Measurements from ENCODE around the gene ARHGEF2. TPM values are rescaled to one million over a fixed set of nuclear protein-coding genes. Genes with fewer than 3 reads are reported as not detected.

Gene ARHGEF2
- total and polyA plus RNA-seq, 10 of the 15 experiments (the other 5 are each of a cell fraction or from before 2014, with no cell fraction given): 8.1 to 113 (median 69.9) TPM

DNA sequence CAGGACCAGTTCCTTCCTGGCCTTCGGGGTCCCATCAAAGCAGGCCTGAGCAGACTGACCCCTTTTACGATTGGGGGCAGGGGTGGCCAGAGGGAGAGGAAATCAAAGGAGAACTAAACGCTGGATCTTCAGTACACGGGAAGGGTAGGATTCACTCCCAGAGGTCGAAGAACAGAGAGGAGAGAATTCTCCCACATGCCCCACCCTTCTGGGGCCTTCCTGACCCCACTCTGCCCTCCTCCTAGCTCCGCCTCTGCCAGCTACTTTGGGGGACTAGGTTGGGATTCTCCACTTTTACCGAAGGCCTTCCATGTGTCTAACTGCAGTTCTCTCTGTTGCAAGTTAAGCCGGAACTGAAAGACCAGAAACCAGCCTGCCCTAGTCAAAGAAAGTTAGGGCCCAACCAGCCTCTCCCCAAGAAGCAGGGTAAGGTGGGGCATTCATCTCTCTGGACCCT is 654 bp upstream of the ARHGEF2 start (continued):
- TF ChIP-seq NR2C1 (IDR thresholded peaks at IDR 0.05): no peak
- TF ChIP-seq SP1 (IDR thresholded peaks at IDR 0.05; ENCODE audit: low read depth, low read length): no peak
- TF ChIP-seq, protein P1, sequence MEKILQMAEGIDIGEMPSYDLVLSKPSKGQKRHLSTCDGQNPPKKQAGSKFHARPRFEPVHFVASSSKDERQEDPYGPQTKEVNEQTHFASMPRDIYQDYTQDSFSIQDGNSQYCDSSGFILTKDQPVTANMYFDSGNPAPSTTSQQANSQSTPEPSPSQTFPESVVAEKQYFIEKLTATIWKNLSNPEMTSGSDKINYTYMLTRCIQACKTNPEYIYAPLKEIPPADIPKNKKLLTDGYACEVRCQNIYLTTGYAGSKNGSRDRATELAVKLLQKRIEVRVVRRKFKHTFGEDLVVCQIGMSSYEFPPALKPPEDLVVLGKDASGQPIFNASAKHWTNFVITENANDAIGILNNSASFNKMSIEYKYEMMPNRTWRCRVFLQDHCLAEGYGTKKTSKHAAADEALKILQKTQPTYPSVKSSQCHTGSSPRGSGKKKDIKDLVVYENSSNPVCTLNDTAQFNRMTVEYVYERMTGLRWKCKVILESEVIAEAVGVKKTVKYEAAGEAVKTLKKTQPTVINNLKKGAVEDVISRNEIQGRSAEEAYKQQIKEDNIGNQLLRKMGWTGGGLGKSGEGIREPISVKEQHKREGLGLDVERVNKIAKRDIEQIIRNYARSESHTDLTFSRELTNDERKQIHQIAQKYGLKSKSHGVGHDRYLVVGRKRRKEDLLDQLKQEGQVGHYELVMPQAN (conservative IDR thresholded peaks at IDR 0.05): no peak; the same call in 1 of the 2 replicates
- no peak for TF ChIP-seq RFX5 (IDR thresholded peaks at IDR 0.05; ENCODE audit: low read depth, low read length)
- 0 out of 2 replicates have a peak, but pooled peaks have one; percentile 48 for TF ChIP-seq POLR2A (IDR thresholded peaks at IDR 0.05; ENCODE audit: low read depth, low read length)
- TF ChIP-seq BMI1 (IDR thresholded peaks at IDR 0.05; ENCODE audit: borderline replicate concordance): no peak
- no peak for TF ChIP-seq CHD1 (IDR thresholded peaks at IDR 0.05; ENCODE audit: low read depth, low read length)
- 0 out of 2 replicates have a peak, but pooled peaks have one; percentile 6 for TF ChIP-seq TAF1 (IDR thresholded peaks at IDR 0.05; ENCODE audit: borderline replicate concordance, low read depth, low read length)
- TF ChIP-seq SIX5 (IDR thresholded peaks at IDR 0.05; ENCODE audit: low read depth, low read length, severe bottlenecking): no peak
- no peak for TF ChIP-seq KAT2A (conservative IDR thresholded peaks at IDR 0.05; ENCODE audit: control insufficient read depth, low read depth, low read length)
- no peak for TF ChIP-seq ZSCAN29 (IDR thresholded peaks at IDR 0.05)

All from GM12878 (cell line).